GM06990 (cell line): ENCODE results near the gene MEP1A.
"Not testable (repeated sequence)": the region's sequence is repeated elsewhere in the genome, so short reads cannot be mapped to it uniquely, and the experiment has no call there.

ENCODE experiments used
- DNase-seq: peaks from one replicate; pipeline ENCODE4 v3.0.0-alpha.2; 2011; ENCODE audit not compliant: insufficient read length; ENCODE audit errors: extremely low read depth
- H3K27me3 ChIP-seq: replicated peaks from 2 replicates; pipeline ENCODE4 v1.6.0; 2011; ENCODE audit warnings: low read length; ENCODE audit not compliant: control insufficient read depth, insufficient read depth
- H3K36me3 ChIP-seq: 2 replicates; pipeline ENCODE4 v1.5.1; 2011; ENCODE audit warnings: low read length; ENCODE audit not compliant: control insufficient read depth, insufficient read depth
- H3K4me3 ChIP-seq: replicated peaks from 2 replicates; pipeline ENCODE4 v1.5.1; 2011; ENCODE audit warnings: low read depth, mild to moderate bottlenecking, control low read depth, low read length
- TF ChIP-seq, protein P1 (sequence below): IDR thresholded peaks from 2 replicates; pipeline ENCODE4 v1.5.1; 2011; ENCODE audit warnings: low read length, control low read depth, mild to moderate bottlenecking, inconsistent platforms; ENCODE audit not compliant: insufficient read depth, poor library complexity, severe bottlenecking

Gene MEP1A, protein sequence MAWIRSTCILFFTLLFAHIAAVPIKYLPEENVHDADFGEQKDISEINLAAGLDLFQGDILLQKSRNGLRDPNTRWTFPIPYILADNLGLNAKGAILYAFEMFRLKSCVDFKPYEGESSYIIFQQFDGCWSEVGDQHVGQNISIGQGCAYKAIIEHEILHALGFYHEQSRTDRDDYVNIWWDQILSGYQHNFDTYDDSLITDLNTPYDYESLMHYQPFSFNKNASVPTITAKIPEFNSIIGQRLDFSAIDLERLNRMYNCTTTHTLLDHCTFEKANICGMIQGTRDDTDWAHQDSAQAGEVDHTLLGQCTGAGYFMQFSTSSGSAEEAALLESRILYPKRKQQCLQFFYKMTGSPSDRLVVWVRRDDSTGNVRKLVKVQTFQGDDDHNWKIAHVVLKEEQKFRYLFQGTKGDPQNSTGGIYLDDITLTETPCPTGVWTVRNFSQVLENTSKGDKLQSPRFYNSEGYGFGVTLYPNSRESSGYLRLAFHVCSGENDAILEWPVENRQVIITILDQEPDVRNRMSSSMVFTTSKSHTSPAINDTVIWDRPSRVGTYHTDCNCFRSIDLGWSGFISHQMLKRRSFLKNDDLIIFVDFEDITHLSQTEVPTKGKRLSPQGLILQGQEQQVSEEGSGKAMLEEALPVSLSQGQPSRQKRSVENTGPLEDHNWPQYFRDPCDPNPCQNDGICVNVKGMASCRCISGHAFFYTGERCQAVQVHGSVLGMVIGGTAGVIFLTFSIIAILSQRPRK

DNA sequence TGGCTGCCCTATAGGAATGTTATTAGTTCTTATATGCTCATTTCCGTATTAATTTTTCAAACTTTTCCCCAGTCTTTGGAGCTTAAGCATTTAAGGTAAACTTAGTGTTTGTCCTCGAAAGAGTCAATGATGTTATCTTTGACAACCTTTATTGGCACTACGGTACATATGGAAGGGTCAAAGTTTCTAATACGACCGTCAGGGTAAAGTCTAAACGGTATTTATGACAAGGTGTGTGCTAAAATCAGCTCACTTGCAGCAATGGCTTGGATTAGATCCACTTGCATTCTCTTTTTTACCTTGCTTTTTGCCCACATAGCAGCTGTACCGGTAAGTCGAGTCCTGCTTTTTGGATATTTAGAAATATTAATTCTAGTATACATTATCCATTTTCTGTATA, at the start of gene MEP1A:
MEP1A (plus strand) TSS at position 252 of the 400 bp plus-strand sequence; CDS start at position 262, 10 bp downstream.
- DNase-seq, result no peak
- Histone ChIP-seq H3K4me3 (no peak within 1 kb of the TSS), H3K27me3 (no peaks in the 10 kb centered on the region; the same call in 1 of the 2 replicates), H3K36me3 (no peaks in the 10 kb centered on the region)
- TF ChIP-seq, protein P1, sequence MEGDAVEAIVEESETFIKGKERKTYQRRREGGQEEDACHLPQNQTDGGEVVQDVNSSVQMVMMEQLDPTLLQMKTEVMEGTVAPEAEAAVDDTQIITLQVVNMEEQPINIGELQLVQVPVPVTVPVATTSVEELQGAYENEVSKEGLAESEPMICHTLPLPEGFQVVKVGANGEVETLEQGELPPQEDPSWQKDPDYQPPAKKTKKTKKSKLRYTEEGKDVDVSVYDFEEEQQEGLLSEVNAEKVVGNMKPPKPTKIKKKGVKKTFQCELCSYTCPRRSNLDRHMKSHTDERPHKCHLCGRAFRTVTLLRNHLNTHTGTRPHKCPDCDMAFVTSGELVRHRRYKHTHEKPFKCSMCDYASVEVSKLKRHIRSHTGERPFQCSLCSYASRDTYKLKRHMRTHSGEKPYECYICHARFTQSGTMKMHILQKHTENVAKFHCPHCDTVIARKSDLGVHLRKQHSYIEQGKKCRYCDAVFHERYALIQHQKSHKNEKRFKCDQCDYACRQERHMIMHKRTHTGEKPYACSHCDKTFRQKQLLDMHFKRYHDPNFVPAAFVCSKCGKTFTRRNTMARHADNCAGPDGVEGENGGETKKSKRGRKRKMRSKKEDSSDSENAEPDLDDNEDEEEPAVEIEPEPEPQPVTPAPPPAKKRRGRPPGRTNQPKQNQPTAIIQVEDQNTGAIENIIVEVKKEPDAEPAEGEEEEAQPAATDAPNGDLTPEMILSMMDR, result no peak

DNA sequence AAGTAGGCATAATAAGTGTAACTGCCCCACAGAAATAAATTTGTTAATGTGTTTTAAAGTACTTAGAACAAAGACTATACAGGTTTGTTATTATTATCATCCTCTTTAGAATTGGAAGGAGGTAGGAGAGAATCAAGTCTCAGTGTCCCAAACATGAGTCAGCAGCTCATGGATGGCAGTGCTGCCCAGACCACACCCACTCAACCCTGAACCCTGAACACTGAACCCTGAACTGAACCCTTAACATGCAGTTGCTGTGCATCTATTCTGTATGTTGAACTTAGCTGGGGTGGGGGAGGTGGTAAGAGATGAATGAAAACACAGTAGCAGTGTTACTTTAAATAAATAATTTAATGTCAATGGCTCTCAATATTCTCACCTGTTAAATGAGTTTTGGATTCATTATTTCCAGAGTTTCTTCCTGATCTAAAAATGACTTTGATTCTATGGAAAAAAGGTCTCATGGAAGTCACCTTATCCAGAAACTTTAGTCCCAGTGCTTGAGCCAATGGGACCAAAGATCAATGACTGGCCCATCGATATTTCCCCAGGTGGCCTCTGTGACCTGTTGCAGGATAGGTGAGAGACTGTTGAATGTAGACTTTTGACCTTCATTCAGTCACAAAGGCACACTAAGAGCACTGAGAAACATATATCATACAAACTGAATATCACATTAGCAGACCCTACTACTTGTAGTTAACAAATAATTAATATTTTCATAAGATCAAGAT, 49.6 kb upstream of the MEP1A start:
- no peak overlapping the region for H3K4me3 ChIP-seq
- TF ChIP-seq, protein P1, result no peak
- H3K36me3 ChIP-seq, result no peaks in the 10 kb centered on the region
- H3K27me3 ChIP-seq, result no peaks in the 10 kb centered on the region
- DNase-seq, result no peak

DNA sequence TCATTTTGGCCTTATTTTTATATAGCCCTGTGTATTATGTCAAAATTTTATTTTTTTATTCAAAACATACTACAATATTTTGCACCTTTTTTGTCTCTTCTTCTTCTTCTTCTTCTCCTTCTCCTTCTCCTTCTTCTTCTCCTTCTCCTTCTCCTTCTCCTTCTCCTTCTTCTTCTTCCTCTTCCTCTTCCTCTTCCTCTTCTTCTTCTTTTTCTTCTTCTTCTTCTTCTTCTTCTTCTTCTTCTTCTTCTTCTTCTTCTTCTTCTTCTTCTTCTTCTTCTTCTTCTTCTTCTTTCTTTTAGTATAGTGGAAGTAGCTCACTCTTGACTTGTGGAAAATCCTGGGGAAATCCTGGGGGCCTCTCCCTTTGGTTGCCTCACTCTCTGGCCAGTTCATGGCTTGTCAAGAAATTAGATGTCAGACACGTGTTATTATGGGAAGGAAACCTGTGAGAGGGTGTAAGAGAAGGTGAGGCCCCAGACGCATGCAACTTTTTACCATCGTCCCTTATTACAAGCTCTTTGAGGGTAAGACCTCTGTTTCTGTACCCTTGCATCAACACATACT, 48.9 kb upstream of the MEP1A start:
- not testable (repeated sequence) for H3K27me3 ChIP-seq, H3K4me3 ChIP-seq, DNase-seq, H3K36me3 ChIP-seq

DNA sequence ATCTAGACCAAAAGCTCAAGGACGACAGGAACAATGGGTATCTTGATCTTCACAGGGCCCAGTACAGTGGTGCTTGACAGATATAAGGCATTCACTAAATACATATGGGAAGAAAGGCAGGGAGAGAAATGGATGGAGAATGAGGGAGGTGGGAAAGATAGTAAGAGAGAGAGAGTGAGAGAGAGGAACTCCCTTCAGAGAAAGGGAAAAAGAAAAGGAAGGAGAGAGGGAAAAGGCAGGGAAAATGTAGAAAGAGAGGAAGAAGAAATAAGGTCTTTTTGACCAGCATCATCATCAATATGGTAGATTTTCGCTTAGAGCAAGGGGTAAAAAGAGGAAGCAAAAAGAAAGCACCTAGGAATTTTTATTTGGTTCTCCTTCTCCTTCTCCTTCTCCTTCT, 47.2 kb upstream of the MEP1A start:
- H3K36me3 ChIP-seq, result no peaks in the 10 kb centered on the region
- no peak overlapping the region for H3K4me3 ChIP-seq
- TF ChIP-seq, protein P1, result no peak
- no peaks in the 10 kb centered on the region for H3K27me3 ChIP-seq
- no peak for DNase-seq

DNA sequence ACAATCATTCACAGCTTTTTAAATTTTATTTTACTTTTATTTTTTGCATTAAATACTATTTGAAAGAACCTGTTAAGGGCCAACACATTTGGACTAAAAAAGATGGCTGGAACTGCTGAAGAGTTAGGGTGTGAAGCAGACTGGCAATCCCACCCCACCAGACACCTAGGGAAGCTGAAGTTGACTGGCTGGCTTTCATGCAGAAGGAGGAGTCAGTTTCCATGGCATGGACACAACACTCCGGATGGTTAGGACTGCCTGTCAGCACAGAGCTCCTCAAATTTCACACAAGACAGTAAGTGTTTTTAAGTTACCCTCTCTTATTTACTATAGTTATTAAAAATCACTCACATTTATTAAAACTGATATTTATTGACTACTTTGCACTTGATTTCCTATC, 46.5 kb upstream of the MEP1A start, which contains the start of gene ANKRD66:
ANKRD66 (plus strand) TSS at position 238 of the 400 bp plus-strand sequence. CDS start 5,016 bp downstream, outside the sequence.
- Histone ChIP-seq H3K27me3 (no peaks in the 10 kb centered on the region), H3K36me3 (no peaks in the 10 kb centered on the region), H3K4me3 (no peak within 1 kb of the TSS)
- TF ChIP-seq, protein P1, result no peak
- DNase-seq, result no peak
